Panc1 (cell line): ENCODE data around the gene RAP1GAP2. TPM values are rescaled to one million over a fixed set of nuclear protein-coding genes. Genes with fewer than 3 reads are reported as not detected.

Source experiments
- ATAC-seq: fragments of 200-7000 bp; cut with Tn5 transposase; 2 replicates; pipeline ENCODE4 v1.9.1; 2020; ENCODE audit warnings: mild to moderate bottlenecking, moderate library complexity
- BruUV-seq: library from RNA; stranded (reverse); fragments of 400-500 nt; replicated peaks from 2 replicates; lab custom pipeline; 2021; lab: Mats Ljungman, UMichigan
- CTCF ChIA-PET: fragments of 300-600 bp; sonication (Branson Sonifier 250); formaldehyde crosslinking; loops from one replicate; lab custom pipeline; 2022; ENCODE audit warnings: antibody characterized with exemption; lab: Charles Lee
- POLR2A ChIA-PET: fragments of 300-600 bp; sonication (Branson Sonifier 250); formaldehyde crosslinking; loops from one replicate; lab custom pipeline; 2022; ENCODE audit warnings: antibody characterized with exemption; lab: Charles Lee
- DNase-seq: peaks from one replicate; pipeline ENCODE4 v3.0.0-alpha.2; 2010; ENCODE audit warnings: low read depth, low spot score
- H3K27ac ChIP-seq: 2 replicates; pipeline ENCODE4 v1.5.1; 2011; ENCODE audit warnings: mild to moderate bottlenecking, low read length, inconsistent platforms
- H3K27me3 ChIP-seq: fragments of 200-500 bp; sonication (Bioruptor generic); 2 replicates; pipeline ENCODE4 v1.6.0; 2014; ENCODE audit warnings: low read length, inconsistent platforms; ENCODE audit not compliant: control insufficient read depth, insufficient read depth
- H3K36me3 ChIP-seq: fragments of 200-500 bp; sonication (Bioruptor generic); 2 replicates; pipeline ENCODE4 v1.5.1; 2014; ENCODE audit warnings: inconsistent platforms, mild to moderate bottlenecking, low read length, moderate library complexity; ENCODE audit not compliant: control insufficient read depth, insufficient read depth
- H3K4me1 ChIP-seq: 2 replicates; pipeline ENCODE4 v1.5.1; 2011; ENCODE audit warnings: inconsistent platforms, mild to moderate bottlenecking, low read length, moderate library complexity; ENCODE audit not compliant: control insufficient read depth, insufficient read depth
- H3K4me3 ChIP-seq, 2 experiments: 2 replicates each; pipeline ENCODE4 v1.5.1; 2011 to 2012; ENCODE audit warnings: low read depth in 2 of 2, low read length in 2 of 2, mild to moderate bottlenecking in 2 of 2, inconsistent platforms in 1 of 2, moderate library complexity in 1 of 2
- H3K9me3 ChIP-seq: fragments of 200-500 bp; sonication (Bioruptor generic); 2 replicates; pipeline ENCODE4 v1.5.1; 2014; ENCODE audit warnings: low read depth, mild to moderate bottlenecking, inconsistent platforms, low read length, moderate library complexity; ENCODE audit not compliant: control insufficient read depth, insufficient read depth
- POLR2AphosphoS5 ChIP-seq: IDR thresholded peaks from 2 replicates; pipeline ENCODE4 v1.6.1; 2012; ENCODE audit warnings: mild to moderate bottlenecking, low read depth, low read length, moderate library complexity
- SIN3A ChIP-seq: IDR thresholded peaks from 2 replicates; pipeline ENCODE4 v1.6.1; 2012; ENCODE audit warnings: low read depth, mild to moderate bottlenecking, low read length, moderate library complexity, borderline replicate concordance; ENCODE audit not compliant: insufficient read depth
- TCF7L2 ChIP-seq: IDR thresholded peaks from 2 replicates; pipeline ENCODE4 v1.6.1; 2011; ENCODE audit warnings: mild to moderate bottlenecking, low read depth, low read length, inconsistent platforms
- in situ Hi-C: cut with HindIII; loops from 2 replicates; pipeline ENCODE4 v1.10.0; 2016; ENCODE audit warnings: low sequenced_read_pairs, low pct_unique_long_range_greater_than_20kb
- intact Hi-C: fragments of 100-400 bp; cut with micrococcal nuclease; formaldehyde crosslinking; loops from one replicate; pipeline ENCODE4 v1.10.0; 2022; ENCODE audit not compliant: unreplicated experiment
- total RNA-seq: library from RNA; stranded (reverse); gene quantifications from one replicate; pipeline ENCODE4 v1.2.1, GENCODE V29; 2021; ENCODE audit not compliant: unreplicated experiment
- TF ChIP-seq, protein P1 (sequence below), 2 experiments: IDR thresholded peaks; 2 replicates each; pipeline ENCODE4 v1.6.1; 2011 to 2012; ENCODE audit warnings: low read depth in 2 of 2, control low read depth in 1 of 2, low read length in 1 of 2, mild to moderate bottlenecking in 1 of 2, moderate library complexity in 1 of 2; ENCODE audit not compliant: insufficient read depth in 1 of 2
- TF ChIP-seq, protein P2 (sequence below): fragments of 450-650 bp; IDR thresholded peaks from 2 replicates; pipeline ENCODE4 v1.5.1; 2017; ENCODE audit warnings: mild to moderate bottlenecking

Gene RAP1GAP2
- total RNA-seq, 1 experiment from 2014 or later, result 10.0 TPM

DNA sequence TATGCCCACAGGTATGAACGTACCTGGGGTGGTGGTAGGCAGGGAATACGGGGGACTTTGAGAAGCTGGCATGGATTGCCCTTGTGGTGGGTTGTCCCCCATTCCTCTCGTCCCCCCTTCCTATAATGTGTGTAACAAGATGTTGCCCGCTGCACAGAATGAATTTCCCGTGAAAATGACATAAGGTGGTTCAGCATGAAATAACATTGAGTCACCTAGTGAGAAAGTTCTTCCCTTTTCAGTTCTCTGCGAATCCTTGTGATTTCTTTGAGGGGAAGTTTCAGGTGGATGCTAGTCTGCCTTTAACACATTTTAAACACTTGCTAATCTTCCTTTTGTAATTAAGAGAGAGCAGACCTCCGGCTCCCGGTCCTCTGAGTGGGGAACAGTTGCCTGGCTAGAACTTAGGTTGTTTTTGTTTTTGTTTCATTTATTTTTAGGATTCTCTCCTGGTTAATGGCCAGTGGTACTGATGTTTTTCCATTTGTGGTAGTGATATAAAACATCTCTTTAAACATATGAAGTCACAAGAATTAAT is 58.9 kb downstream of the RAP1GAP2 start:
- ChIA-PET CTCF (interaction anchor here (0.5 kb wide), 1 partner anchor 86 kb away, joined by 5 read pairs; no protein-coding TSS in a partner anchor), POLR2A (interaction anchor here (0.5 to 0.7 kb wide), 3 partner anchors 8 to 157 kb away, joined by 3 to 12 read pairs (median 3); no protein-coding TSS in a partner anchor)
- ATAC-seq (no peak), DNase-seq (no peak)
- intact Hi-C loops (no loop called here), in situ Hi-C loops (no loop called here)
- H3K4me1 ChIP-seq, result no peaks in the 10 kb centered on the region; the same call in 1 of the 2 replicates
- no peak overlapping the region for H3K27ac ChIP-seq
- BruUV-seq, result no TSS peak
- peak overlapping the region; percentile 52 to 70; a peak in 3 of 4 replicates for H3K4me3 ChIP-seq
- no peaks in the 10 kb centered on the region; the same call in 1 of the 2 replicates for H3K27me3 ChIP-seq
- no peaks in the 10 kb centered on the region for H3K36me3 ChIP-seq
- H3K9me3 ChIP-seq, result no peaks in the 10 kb centered on the region
- no peak for TF ChIP-seq SIN3A
- TF ChIP-seq, protein P1, sequence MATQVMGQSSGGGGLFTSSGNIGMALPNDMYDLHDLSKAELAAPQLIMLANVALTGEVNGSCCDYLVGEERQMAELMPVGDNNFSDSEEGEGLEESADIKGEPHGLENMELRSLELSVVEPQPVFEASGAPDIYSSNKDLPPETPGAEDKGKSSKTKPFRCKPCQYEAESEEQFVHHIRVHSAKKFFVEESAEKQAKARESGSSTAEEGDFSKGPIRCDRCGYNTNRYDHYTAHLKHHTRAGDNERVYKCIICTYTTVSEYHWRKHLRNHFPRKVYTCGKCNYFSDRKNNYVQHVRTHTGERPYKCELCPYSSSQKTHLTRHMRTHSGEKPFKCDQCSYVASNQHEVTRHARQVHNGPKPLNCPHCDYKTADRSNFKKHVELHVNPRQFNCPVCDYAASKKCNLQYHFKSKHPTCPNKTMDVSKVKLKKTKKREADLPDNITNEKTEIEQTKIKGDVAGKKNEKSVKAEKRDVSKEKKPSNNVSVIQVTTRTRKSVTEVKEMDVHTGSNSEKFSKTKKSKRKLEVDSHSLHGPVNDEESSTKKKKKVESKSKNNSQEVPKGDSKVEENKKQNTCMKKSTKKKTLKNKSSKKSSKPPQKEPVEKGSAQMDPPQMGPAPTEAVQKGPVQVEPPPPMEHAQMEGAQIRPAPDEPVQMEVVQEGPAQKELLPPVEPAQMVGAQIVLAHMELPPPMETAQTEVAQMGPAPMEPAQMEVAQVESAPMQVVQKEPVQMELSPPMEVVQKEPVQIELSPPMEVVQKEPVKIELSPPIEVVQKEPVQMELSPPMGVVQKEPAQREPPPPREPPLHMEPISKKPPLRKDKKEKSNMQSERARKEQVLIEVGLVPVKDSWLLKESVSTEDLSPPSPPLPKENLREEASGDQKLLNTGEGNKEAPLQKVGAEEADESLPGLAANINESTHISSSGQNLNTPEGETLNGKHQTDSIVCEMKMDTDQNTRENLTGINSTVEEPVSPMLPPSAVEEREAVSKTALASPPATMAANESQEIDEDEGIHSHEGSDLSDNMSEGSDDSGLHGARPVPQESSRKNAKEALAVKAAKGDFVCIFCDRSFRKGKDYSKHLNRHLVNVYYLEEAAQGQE (IDR thresholded peaks at IDR 0.05; ENCODE audit: insufficient read depth in 1 of 2, low read depth in 2 of 2, low read length in 1 of 2), result no peak
- TF ChIP-seq, protein P2, sequence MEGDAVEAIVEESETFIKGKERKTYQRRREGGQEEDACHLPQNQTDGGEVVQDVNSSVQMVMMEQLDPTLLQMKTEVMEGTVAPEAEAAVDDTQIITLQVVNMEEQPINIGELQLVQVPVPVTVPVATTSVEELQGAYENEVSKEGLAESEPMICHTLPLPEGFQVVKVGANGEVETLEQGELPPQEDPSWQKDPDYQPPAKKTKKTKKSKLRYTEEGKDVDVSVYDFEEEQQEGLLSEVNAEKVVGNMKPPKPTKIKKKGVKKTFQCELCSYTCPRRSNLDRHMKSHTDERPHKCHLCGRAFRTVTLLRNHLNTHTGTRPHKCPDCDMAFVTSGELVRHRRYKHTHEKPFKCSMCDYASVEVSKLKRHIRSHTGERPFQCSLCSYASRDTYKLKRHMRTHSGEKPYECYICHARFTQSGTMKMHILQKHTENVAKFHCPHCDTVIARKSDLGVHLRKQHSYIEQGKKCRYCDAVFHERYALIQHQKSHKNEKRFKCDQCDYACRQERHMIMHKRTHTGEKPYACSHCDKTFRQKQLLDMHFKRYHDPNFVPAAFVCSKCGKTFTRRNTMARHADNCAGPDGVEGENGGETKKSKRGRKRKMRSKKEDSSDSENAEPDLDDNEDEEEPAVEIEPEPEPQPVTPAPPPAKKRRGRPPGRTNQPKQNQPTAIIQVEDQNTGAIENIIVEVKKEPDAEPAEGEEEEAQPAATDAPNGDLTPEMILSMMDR, result no peak
- no peak for TF ChIP-seq TCF7L2
- no peak for TF ChIP-seq POLR2AphosphoS5

DNA sequence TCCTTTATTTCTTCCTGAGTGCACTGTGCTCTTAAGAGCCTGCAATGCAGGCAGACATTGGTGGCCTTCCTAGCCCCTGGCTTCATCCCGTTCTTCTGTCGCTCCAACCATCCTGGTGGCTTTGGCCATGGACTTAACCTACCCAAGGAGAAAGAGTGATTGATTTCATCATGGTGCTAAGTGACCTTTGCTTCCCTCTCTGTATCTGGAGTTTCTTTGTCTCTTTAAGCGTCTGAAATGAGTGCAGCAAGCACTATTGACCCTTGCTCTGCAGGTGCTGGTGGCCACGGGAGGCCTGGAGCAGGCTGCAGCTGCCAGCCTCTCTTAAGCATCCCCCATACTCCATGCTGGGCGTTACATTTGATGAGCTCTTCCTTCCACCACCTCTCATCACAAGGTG is 60.5 kb downstream of the RAP1GAP2 start:
- ChIA-PET POLR2A (no interaction called here), CTCF (interaction anchor here (0.6 kb wide), 1 partner anchor 35 kb away, joined by 3 read pairs; no protein-coding TSS in a partner anchor)
- H3K9me3 ChIP-seq, result no peaks in the 10 kb centered on the region
- TF ChIP-seq, protein P2, result no peak
- TF ChIP-seq, protein P1 (IDR thresholded peaks at IDR 0.05; ENCODE audit: insufficient read depth in 1 of 2, low read depth in 2 of 2, low read length in 1 of 2), result no peak
- TF ChIP-seq POLR2AphosphoS5 (no peak), TCF7L2 (no peak), SIN3A (no peak)
- no peak overlapping the region for H3K4me3 ChIP-seq
- H3K36me3 ChIP-seq, result no peaks in the 10 kb centered on the region
- ATAC-seq, result no peak
- no TSS peak for BruUV-seq
- no peaks in the 10 kb centered on the region; the same call in 1 of the 2 replicates for H3K27me3 ChIP-seq
- in situ Hi-C loops (no loop called here), intact Hi-C loops (no loop called here)
- no peak overlapping the region for H3K27ac ChIP-seq
- no peak for DNase-seq
- no peaks in the 10 kb centered on the region; the same call in 1 of the 2 replicates for H3K4me1 ChIP-seq
